Fibroblast of mammary gland (primary cell): Measurements from ENCODE around the gene SLC23A1.

ENCODE experiments used
- DNase-seq: peaks from one replicate; pipeline ENCODE4 v3.0.0-alpha.2; 2010; ENCODE audit warnings: low read depth
- H3K4me3 ChIP-seq: 2 replicates; pipeline ENCODE4 v1.5.1; 2011; ENCODE audit warnings: low read depth, mild to moderate bottlenecking, low read length, moderate library complexity; ENCODE audit not compliant: control insufficient read depth
- CTCF ChIP-seq: conservative IDR thresholded peaks from 2 replicates; pipeline ENCODE4 v1.5.1; 2011; ENCODE audit warnings: low read depth, low read length, inconsistent platforms; ENCODE audit not compliant: control insufficient read depth, insufficient read depth

Gene SLC23A1

GRCh38 chr5:139384591-139385051 lies 1.5 kb upstream of the SLC23A1 start:
- no peak overlapping the region for H3K4me3 ChIP-seq
- DNase-seq = no peak
- no peak for TF ChIP-seq CTCF

- TF ChIP-seq CTCF = no peak
- H3K4me3 ChIP-seq = no peak overlapping the region
- DNase-seq = no peak
Measured at GRCh38 chr5:139383993-139384590, 995 bp upstream of the SLC23A1 start.

- no peak for DNase-seq
- no peak overlapping the region for H3K4me3 ChIP-seq
- no peak for TF ChIP-seq CTCF
Measured at GRCh38 chr5:139382807-139383206, 290 bp downstream of the SLC23A1 start.

- TF ChIP-seq CTCF = no peak
- no peak for DNase-seq
- H3K4me3 ChIP-seq = no peak overlapping the region
Measured at GRCh38 chr5:139381837-139382761, 998 bp downstream of the SLC23A1 start.

GRCh38 chr5:139379626-139380449 lies 3.3 kb downstream of the SLC23A1 start:
- DNase-seq = no peak
- no peak for TF ChIP-seq CTCF
- no peak overlapping the region for H3K4me3 ChIP-seq

- DNase-seq = no peak
- TF ChIP-seq CTCF = no peak
- H3K4me3 ChIP-seq = no peak overlapping the region
Measured at GRCh38 chr5:139378941-139379361, 4.1 kb downstream of the SLC23A1 start.
